IPS-15b (cell line): ENCODE measurements around the gene PODXL.

ENCODE experiments used
- H3K27me3 ChIP-seq: one replicate; pipeline ENCODE4 v1.6.1; 2013; ENCODE audit warnings: low read length; ENCODE audit not compliant: control insufficient read depth, insufficient read depth
- H3K36me3 ChIP-seq: one replicate; pipeline ENCODE4 v1.6.1; 2013; ENCODE audit warnings: low read length; ENCODE audit not compliant: control insufficient read depth, insufficient read depth
- H3K4me1 ChIP-seq: one replicate; pipeline ENCODE4 v1.6.1; 2013; ENCODE audit warnings: mild to moderate bottlenecking, low read length; ENCODE audit not compliant: control insufficient read depth, insufficient read depth
- H3K4me3 ChIP-seq: one replicate; pipeline ENCODE4 v1.5.1; 2013; ENCODE audit warnings: low read depth, low read length
- H3K9ac ChIP-seq: one replicate; pipeline ENCODE4 v1.6.1; 2013; ENCODE audit warnings: low read depth, mild to moderate bottlenecking, low read length
- H3K9me3 ChIP-seq: one replicate; pipeline ENCODE4 v1.6.1; 2013; ENCODE audit warnings: mild to moderate bottlenecking, low read length; ENCODE audit not compliant: control insufficient read depth, insufficient read depth

The PODXL gene

GRCh38 chr7:131546583-131547141, 9.8 kb downstream of the PODXL start:
- Histone ChIP-seq H3K4me3 (peak overlapping the region; percentile 15), H3K27me3 (no peaks in the 10 kb centered on the region), H3K9ac (no peak overlapping the region), H3K4me1 (peaks cover 69% of the 10 kb centered on the region), H3K36me3 (peaks cover 61% of the 10 kb centered on the region), H3K9me3 (no peaks in the 10 kb centered on the region)

- peak overlapping the region; percentile 20 for H3K4me3 ChIP-seq
- no peak overlapping the region for H3K9ac ChIP-seq
- peaks cover 68% of the 10 kb centered on the region for H3K4me1 ChIP-seq
- H3K36me3 ChIP-seq = peaks cover 56% of the 10 kb centered on the region
- H3K9me3 ChIP-seq = no peaks in the 10 kb centered on the region
- no peaks in the 10 kb centered on the region for H3K27me3 ChIP-seq
Measured at GRCh38 chr7:131546126-131546525, 10.3 kb downstream of the PODXL start.

- H3K36me3 ChIP-seq = peaks cover 52% of the 10 kb centered on the region
- H3K4me3 ChIP-seq = no peak overlapping the region
- H3K27me3 ChIP-seq = no peaks in the 10 kb centered on the region
- H3K9me3 ChIP-seq = no peaks in the 10 kb centered on the region
- H3K4me1 ChIP-seq = peaks cover 65% of the 10 kb centered on the region
- H3K9ac ChIP-seq = no peak overlapping the region
Measured at GRCh38 chr7:131544449-131545301, 11.8 kb downstream of the PODXL start.

GRCh38 chr7:131544021-131544420, 12.4 kb downstream of the PODXL start:
- Histone ChIP-seq H3K4me3 (no peak overlapping the region), H3K9me3 (no peaks in the 10 kb centered on the region), H3K4me1 (peaks cover 69% of the 10 kb centered on the region), H3K27me3 (no peaks in the 10 kb centered on the region), H3K36me3 (peaks cover 47% of the 10 kb centered on the region), H3K9ac (no peak overlapping the region)

- Histone ChIP-seq H3K36me3 (peaks cover 52% of the 10 kb centered on the region), H3K27me3 (no peaks in the 10 kb centered on the region), H3K4me1 (peaks cover 67% of the 10 kb centered on the region), H3K9me3 (no peaks in the 10 kb centered on the region), H3K4me3 (no peak overlapping the region), H3K9ac (no peak overlapping the region)
Measured at GRCh38 chr7:131543298-131543697, 13.1 kb downstream of the PODXL start.

GRCh38 chr7:131540491-131541162, 15.8 kb downstream of the PODXL start:
- no peaks in the 10 kb centered on the region for H3K9me3 ChIP-seq
- H3K9ac ChIP-seq = no peak overlapping the region
- peaks cover 50% of the 10 kb centered on the region for H3K4me1 ChIP-seq
- no peaks in the 10 kb centered on the region for H3K27me3 ChIP-seq
- H3K4me3 ChIP-seq = no peak overlapping the region
- peaks cover 67% of the 10 kb centered on the region for H3K36me3 ChIP-seq

- H3K36me3 ChIP-seq = peaks cover 66% of the 10 kb centered on the region
- H3K9ac ChIP-seq = peak overlapping the region; percentile 70
- no peaks in the 10 kb centered on the region for H3K27me3 ChIP-seq
- no peaks in the 10 kb centered on the region for H3K9me3 ChIP-seq
- H3K4me1 ChIP-seq = peaks cover 40% of the 10 kb centered on the region
- H3K4me3 ChIP-seq = no peak overlapping the region
Measured at GRCh38 chr7:131538813-131539179, 17.6 kb downstream of the PODXL start.

GRCh38 chr7:131538071-131538812, 18.2 kb downstream of the PODXL start:
- Histone ChIP-seq H3K4me1 (peaks cover 34% of the 10 kb centered on the region), H3K36me3 (peaks cover 66% of the 10 kb centered on the region), H3K27me3 (no peaks in the 10 kb centered on the region), H3K9ac (peak overlapping the region; percentile 70), H3K9me3 (no peaks in the 10 kb centered on the region), H3K4me3 (no peak overlapping the region)

- H3K9ac ChIP-seq = no peak overlapping the region
Measured at GRCh38 chr7:131537571-131537978, 18.9 kb downstream of the PODXL start.

GRCh38 chr7:131536361-131536849, 20.0 kb downstream of the PODXL start:
- Histone ChIP-seq H3K4me3 (no peak overlapping the region), H3K4me1 (peaks cover 29% of the 10 kb centered on the region), H3K9ac (no peak overlapping the region), H3K9me3 (no peaks in the 10 kb centered on the region), H3K27me3 (no peaks in the 10 kb centered on the region), H3K36me3 (peaks cover 63% of the 10 kb centered on the region)

More at GRCh38 chr7:131537571-131537978, 18.9 kb downstream of the PODXL start:
- peaks cover 67% of the 10 kb centered on the region for H3K36me3 ChIP-seq
- peaks cover 36% of the 10 kb centered on the region for H3K4me1 ChIP-seq
- no peaks in the 10 kb centered on the region for H3K27me3 ChIP-seq
- no peaks in the 10 kb centered on the region for H3K9me3 ChIP-seq
- H3K4me3 ChIP-seq = no peak overlapping the region
